HCT116 (cell line): ENCODE data around the gene RPL10. TPM values are rescaled to one million over a fixed set of nuclear protein-coding genes. Genes with fewer than 3 reads are reported as not detected.

Experiments
- ATAC-seq: fragments of 200-7000 bp; cut with Tn5 transposase; 2 replicates; pipeline ENCODE4 v1.9.1; 2020; ENCODE audit warnings: mild to moderate bottlenecking, moderate library complexity
- BruUV-seq: library from RNA; stranded (reverse); fragments of 400-500 nt; replicated peaks from 2 replicates; lab custom pipeline; 2021; lab: Mats Ljungman, UMichigan
- CTCF ChIA-PET: fragments of 300-600 bp; sonication (Branson Sonifier 250); formaldehyde crosslinking; loops from one replicate; lab custom pipeline; 2021; ENCODE audit warnings: antibody characterized with exemption; lab: Charles Lee
- POLR2A ChIA-PET: fragments of 300-600, 350-600 bp; sonication (Branson Sonifier 250); formaldehyde crosslinking; loops from one replicate; lab custom pipeline; 2021; ENCODE audit warnings: antibody characterized with exemption; lab: Charles Lee
- RAD21 ChIA-PET, 2 experiments: fragments of 300-600 bp; sonication (Branson Sonifier 250); formaldehyde crosslinking; loops; one replicate each; lab custom pipeline; 2023; ENCODE audit warnings: low total read pairs in 2 of 2; ENCODE audit not compliant: uncharacterized antibody in 2 of 2, unreplicated experiment in 2 of 2, low non-redundant PET in 1 of 2; lab: Charles Lee
- DNase-seq: peaks from one replicate; pipeline ENCODE4 v3.0.0-alpha.2; 2010; ENCODE audit warnings: low read depth, low spot score
- H2AFZ ChIP-seq: fragments of 200-600 bp; shearing (Covaris generic), sonication (generic); 2 replicates; pipeline ENCODE4 v1.6.1; 2017; ENCODE audit warnings: low read depth, mixed run types, mixed read lengths, antibody characterized with exemption, low read length; ENCODE audit not compliant: poor library complexity, severe bottlenecking
- H3K27ac ChIP-seq: 2 replicates; pipeline ENCODE4 v1.5.1; 2012; ENCODE audit warnings: low read depth, low read length
- H3K27me3 ChIP-seq: fragments of 200-600 bp; sonication (generic); 2 replicates; pipeline ENCODE4 v1.6.1; 2016; ENCODE audit warnings: mixed run types, low read length, mixed read lengths; ENCODE audit not compliant: insufficient read depth
- H3K36me3 ChIP-seq, 2 experiments: fragments of 200-500 bp in 1 of 2; fragments of 200-600 bp in 1 of 2; sonication (Bioruptor generic) in 1 of 2; sonication (generic) in 1 of 2; 2 replicates each; pipeline versions ENCODE4 v1.5.1 to v1.6.1; 2014 to 2016; ENCODE audit warnings: low read length in 2 of 2, inconsistent platforms in 1 of 2, mixed read lengths in 1 of 2, mixed run types in 1 of 2; ENCODE audit not compliant: insufficient read depth in 2 of 2, control insufficient read depth in 1 of 2
- H3K4me1 ChIP-seq, 2 experiments: fragments of 200-600 bp in 1 of 2; sonication (generic) in 1 of 2; 2 replicates each; pipeline versions ENCODE4 v1.5.1 to v1.6.1; 2012 to 2017; ENCODE audit warnings: low read length in 2 of 2, inconsistent platforms in 1 of 2, mild to moderate bottlenecking in 1 of 2, mixed read lengths in 1 of 2, mixed run types in 1 of 2, moderate library complexity in 1 of 2; ENCODE audit not compliant: insufficient read depth in 2 of 2, control insufficient read depth in 1 of 2
- H3K4me2 ChIP-seq: fragments of 200-600 bp; sonication (generic); 2 replicates; pipeline ENCODE4 v1.6.1; 2017; ENCODE audit warnings: mixed run types, low read length, mixed read lengths
- H3K4me3 ChIP-seq, 2 experiments: fragments of 200-600 bp in 1 of 2; sonication (generic) in 1 of 2; replicated peaks in 1 of 2; 2 replicates each; pipeline ENCODE4 v1.5.1; 2011 to 2016; ENCODE audit warnings: low read length in 2 of 2, control low read depth in 1 of 2, low read depth in 1 of 2, mild to moderate bottlenecking in 1 of 2, mixed read lengths in 1 of 2, mixed run types in 1 of 2
- H3K79me2 ChIP-seq: fragments of 200-600 bp; sonication (generic); 2 replicates; pipeline ENCODE4 v1.6.1; 2017; ENCODE audit warnings: mild to moderate bottlenecking, mixed run types, low read length, moderate library complexity, mixed read lengths; ENCODE audit not compliant: insufficient read depth
- H3K9ac ChIP-seq: fragments of 200-600 bp; sonication (generic); 2 replicates; pipeline ENCODE4 v1.6.1; 2016; ENCODE audit warnings: low read length, mixed read lengths
- H3K9me2 ChIP-seq: fragments of 200-600 bp; sonication (generic), shearing (Covaris generic); 2 replicates; pipeline ENCODE4 v1.6.1; 2017; ENCODE audit warnings: mixed run types, mild to moderate bottlenecking, moderate library complexity; ENCODE audit not compliant: insufficient read depth
- H3K9me3 ChIP-seq, 2 experiments: fragments of 200-500 bp in 1 of 2; fragments of 200-600 bp in 1 of 2; sonication (Bioruptor generic) in 1 of 2; sonication (generic) in 1 of 2; 2 replicates each; pipeline ENCODE4 v1.6.1; 2014 to 2017; ENCODE audit warnings: low read length in 2 of 2, mixed read lengths in 2 of 2, inconsistent platforms in 1 of 2, low read depth in 1 of 2, mild to moderate bottlenecking in 1 of 2, mixed run types in 1 of 2, moderate library complexity in 1 of 2; ENCODE audit not compliant: control insufficient read depth in 1 of 2, insufficient read depth in 1 of 2
- H4K20me1 ChIP-seq: fragments of 200-600 bp; sonication (generic), shearing (Covaris generic); 2 replicates; pipeline ENCODE4 v1.6.1; 2017; ENCODE audit warnings: mixed run types, mild to moderate bottlenecking, moderate library complexity; ENCODE audit not compliant: insufficient read depth
- ATF3 ChIP-seq: IDR thresholded peaks from 2 replicates; pipeline ENCODE4 v1.6.1; 2012
- CEBPB ChIP-seq: IDR thresholded peaks from 2 replicates; pipeline ENCODE4 v1.6.1; 2012; ENCODE audit warnings: low read depth
- CTCF ChIP-seq, 3 experiments: fragments of 200-600 bp in 1 of 3; sonication (generic) in 1 of 3; IDR thresholded peaks in 2 of 3; conservative IDR thresholded peaks in 1 of 3; 2 replicates each; pipeline ENCODE4 v1.5.1; 2012 to 2017; ENCODE audit warnings: low read depth in 2 of 3, low read length in 2 of 3, antibody characterized with exemption in 1 of 3, borderline replicate concordance in 1 of 3, control low read depth in 1 of 3, mild to moderate bottlenecking in 1 of 3, mixed read lengths in 1 of 3, mixed run types in 1 of 3, moderate library complexity in 1 of 3; ENCODE audit not compliant: insufficient read depth in 1 of 3
- EGR1 ChIP-seq: IDR thresholded peaks from 2 replicates; pipeline ENCODE4 v1.6.1; 2012; ENCODE audit warnings: low read depth
- FOSL1 ChIP-seq: IDR thresholded peaks from 2 replicates; pipeline ENCODE4 v1.6.1; 2012; ENCODE audit warnings: low read depth
- SIN3A ChIP-seq: IDR thresholded peaks from 2 replicates; pipeline ENCODE4 v1.6.1; 2012; ENCODE audit warnings: low read depth
- YY1 ChIP-seq: IDR thresholded peaks from 2 replicates; pipeline ENCODE4 v1.6.1; 2011; ENCODE audit warnings: low read length, low read depth, moderate library complexity, mild to moderate bottlenecking; ENCODE audit not compliant: insufficient replicate concordance; ENCODE audit errors: extremely low read depth
- ZNF274 ChIP-seq: fragments of 200-500 bp; sonication (Bioruptor generic); IDR thresholded peaks from 2 replicates; pipeline ENCODE4 v1.6.1; 2014; ENCODE audit warnings: mild to moderate bottlenecking, low read depth, low read length, inconsistent platforms
- intact Hi-C: fragments of 100-400 bp; cut with micrococcal nuclease; formaldehyde crosslinking; loops from 2 replicates; pipeline ENCODE4 v1.10.0; 2022
- total RNA-seq: library from RNA; stranded (reverse); gene quantifications from one replicate; pipeline ENCODE4 v1.2.1, GENCODE V29; 2021; ENCODE audit not compliant: unreplicated experiment

RPL10 gene
- total RNA-seq, 1 experiment from 2014 or later = 3,069 TPM

- TF ChIP-seq CTCF (IDR thresholded peaks at IDR 0.05 in 2 of 3, conservative IDR thresholded peaks at IDR 0.05 in 1 of 3; ENCODE audit: borderline replicate concordance in 1 of 3, insufficient read depth in 1 of 3, low read depth in 2 of 3, low read length in 2 of 3) = no peak
- TF ChIP-seq CEBPB = no peak
- TF ChIP-seq ZNF274 = no peak
- TF ChIP-seq ATF3 = no peak
- peak; percentile 74 for TF ChIP-seq YY1
Observed at GRCh38 chrX:154397888-154398667, at the start of gene RPL10 (continued).

GRCh38 chrX:154348646-154349358, 49.4 kb upstream of the RPL10 start:
- BruUV-seq = TSS peak; percentile 55
- no peak overlapping the region for H3K4me3 ChIP-seq
- H3K9me3 ChIP-seq = no peaks in the 10 kb centered on the region
- H3K79me2 ChIP-seq = no peaks in the 10 kb centered on the region
- POLR2A ChIA-PET = interaction anchor here (1.0 kb wide), 1 partner anchor 22 kb away, joined by 4 read pairs; no protein-coding TSS in a partner anchor
- no peak overlapping the region for H3K4me2 ChIP-seq
- TF ChIP-seq CEBPB (no peak), FOSL1 (no peak), SIN3A (no peak), EGR1 (no peak)
- DNase-seq (no peak), ATAC-seq (no peak)
- H3K9ac ChIP-seq = no peak overlapping the region
- RAD21 ChIA-PET = no interaction called here
- H4K20me1 ChIP-seq = no peaks in the 10 kb centered on the region
- no peaks in the 10 kb centered on the region for H3K27me3 ChIP-seq
- H3K36me3 ChIP-seq = peaks cover 4 to 5% of the 10 kb centered on the region in 2 experiments; a peak in 2 of 4 replicates
- no peak overlapping the region for H2AFZ ChIP-seq
- no peaks in the 10 kb centered on the region for H3K4me1 ChIP-seq
- intact Hi-C loops = no loop called here
- CTCF ChIA-PET = no interaction called here
- no peak overlapping the region for H3K27ac ChIP-seq
- H3K9me2 ChIP-seq = no peaks in the 10 kb centered on the region
